Right lobe of liver (tissue), 4 donors: ENCODE results near the gene ERGIC1.

Source experiments
- CTCF ChIP-seq, 4 donors: fragments of 200-600 bp in 3 of 4; fragments of 450-650 bp in 1 of 4; IDR thresholded peaks; one replicate each; pipeline versions ENCODE4 v1.5.1 to v1.8.0; 2016 to 2022; ENCODE audit warnings: antibody characterized with exemption in 4 of 4, mild to moderate bottlenecking in 2 of 4
- POLR2A ChIP-seq: fragments of 450-650 bp; IDR thresholded peaks from one replicate; pipeline ENCODE4 v1.6.1; 2017; ENCODE audit warnings: antibody characterized with exemption, mild to moderate bottlenecking
- donor health status: DM: no; HTN: no; CAD: no.
- donor health status: DM: no; HTN: no; CAD: no.
- donor health status: DM: no; HTN: yes; CAD: no.

GRCh38 chr5:172840432-172841154 is 6.5 kb downstream of the ERGIC1 start:
- TF ChIP-seq CTCF (IDR thresholded peaks at IDR 0.05) (no peak), POLR2A (no peak)
